GM21447 (cell line): ENCODE measurements around the gene KIDINS220.

Experiments used
- ATAC-seq: cut with Tn5 transposase; IDR thresholded peaks from one replicate; pipeline ENCODE4 v1.9.1; 2021; ENCODE audit not compliant: unreplicated experiment

The KIDINS220 gene

GRCh38 chr2:8699839-8700238, 137.6 kb downstream of the KIDINS220 start:
- no peak for ATAC-seq

DNA sequence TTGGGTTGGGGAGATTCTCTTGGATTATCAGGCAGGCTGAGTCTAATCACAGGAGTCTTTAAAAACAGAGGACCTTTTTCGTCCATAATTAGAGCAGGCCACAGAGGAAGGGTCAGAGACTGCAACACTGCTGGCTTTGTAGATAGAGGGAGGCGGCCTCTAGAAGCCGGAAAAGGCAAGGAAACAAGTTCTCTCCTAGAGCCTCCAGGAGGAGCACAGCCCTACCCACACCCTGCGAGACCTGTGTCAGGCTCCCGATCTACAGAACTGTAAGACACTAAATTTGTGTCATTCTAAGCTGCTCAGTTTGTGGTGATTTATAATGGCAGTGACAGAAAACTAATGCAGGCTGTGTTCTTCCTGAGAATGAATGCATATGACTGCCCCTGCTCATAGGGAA, 140.2 kb downstream of the KIDINS220 start:
- no peak for ATAC-seq

DNA sequence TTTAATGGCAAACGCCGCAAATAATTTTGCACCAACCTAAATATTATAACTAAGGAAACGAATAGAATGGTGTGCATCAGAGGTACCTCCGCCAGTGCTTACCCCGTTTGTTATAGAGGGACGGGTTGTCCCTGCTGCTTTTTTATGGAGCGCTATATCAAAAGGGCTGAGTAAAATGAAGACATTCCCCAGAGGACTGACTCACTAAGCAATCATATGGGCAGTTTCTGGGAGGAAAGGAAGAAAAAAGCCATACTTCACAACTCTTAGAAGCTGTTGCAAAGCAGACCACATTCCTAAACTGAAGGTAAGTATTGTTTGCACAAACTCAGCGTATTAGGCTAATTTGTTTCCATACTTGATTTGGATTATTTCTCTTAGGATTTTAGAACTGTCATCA, 142.7 kb downstream of the KIDINS220 start:
- ATAC-seq: no peak

DNA sequence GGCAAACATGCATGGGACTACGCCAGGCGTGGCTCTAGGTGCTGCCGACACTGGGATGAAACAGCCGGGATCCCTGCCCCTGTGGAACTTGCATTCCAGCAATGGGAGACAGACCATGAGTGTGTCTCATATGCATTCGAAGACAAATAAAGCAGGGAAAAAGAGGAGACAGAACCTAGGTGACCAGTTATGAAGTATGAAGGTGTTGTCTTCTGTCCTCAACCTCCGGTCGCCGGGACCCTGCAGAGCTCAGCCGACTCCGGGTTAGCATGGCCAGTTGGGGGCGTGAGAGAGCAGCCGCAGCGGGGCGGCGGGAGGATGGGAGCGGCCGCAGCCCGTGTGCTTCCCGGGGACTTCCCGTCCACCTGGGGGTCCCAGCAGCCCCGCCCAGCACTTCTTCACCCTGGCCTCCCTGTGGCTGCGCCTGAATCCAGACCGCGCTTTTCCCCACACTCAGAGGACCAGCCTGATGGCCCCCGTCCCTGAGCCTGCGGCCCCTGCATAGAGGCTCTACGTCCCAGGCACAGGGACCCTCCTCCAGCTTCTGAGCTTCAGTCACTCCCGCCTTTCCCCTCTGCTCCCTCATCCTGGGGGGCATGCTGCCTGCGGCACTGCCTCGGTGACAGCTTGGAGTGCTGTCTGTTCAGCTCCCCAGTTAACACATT, 144.1 kb downstream of the KIDINS220 start:
- ATAC-seq: no peak

DNA sequence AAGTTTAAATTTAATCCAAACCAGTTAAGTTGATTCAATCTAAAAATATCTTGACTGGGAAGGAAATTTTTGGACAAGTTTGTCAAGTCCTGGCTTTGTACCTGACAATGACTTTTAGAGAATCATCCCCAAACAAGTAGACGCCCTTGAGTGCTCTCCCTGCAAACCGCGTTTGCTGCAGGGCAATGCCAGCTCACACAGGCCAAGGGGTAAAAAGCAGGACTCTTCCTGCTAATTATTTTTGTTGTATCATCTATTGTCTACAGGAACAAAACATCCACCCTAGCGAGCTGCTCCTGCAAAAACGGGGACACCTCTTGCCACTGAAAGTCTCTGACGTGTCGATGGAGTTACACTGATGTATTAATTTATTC, 144.6 kb downstream of the KIDINS220 start:
- ATAC-seq: no peak

DNA sequence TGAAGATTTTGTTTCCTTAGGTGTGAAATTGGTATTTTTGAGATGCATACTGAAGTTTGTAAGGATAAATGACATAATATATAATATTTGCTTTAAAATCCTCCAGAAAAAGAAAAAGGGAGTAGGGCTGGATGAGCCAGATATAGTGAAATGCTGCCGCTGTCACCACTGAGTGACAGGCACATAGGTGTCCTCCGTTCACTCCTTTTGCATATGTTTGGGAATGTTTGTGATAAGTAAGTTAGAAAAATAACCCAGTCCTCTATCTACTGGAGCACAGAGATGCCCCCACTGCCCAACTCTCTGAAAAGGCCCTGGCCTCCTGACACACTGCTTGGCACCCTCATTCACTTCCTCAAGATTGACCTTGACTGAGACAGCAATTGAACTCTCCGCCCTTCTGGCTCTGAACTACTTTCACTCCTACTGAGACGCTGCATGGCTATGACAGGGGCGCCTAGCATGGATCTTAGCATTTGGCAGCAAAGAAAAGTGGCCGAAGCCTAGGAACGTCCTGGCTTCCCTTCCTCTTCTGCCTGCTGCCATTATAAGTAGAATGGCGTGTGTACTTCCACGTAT, 145.5 kb downstream of the KIDINS220 start:
- no peak for ATAC-seq

DNA sequence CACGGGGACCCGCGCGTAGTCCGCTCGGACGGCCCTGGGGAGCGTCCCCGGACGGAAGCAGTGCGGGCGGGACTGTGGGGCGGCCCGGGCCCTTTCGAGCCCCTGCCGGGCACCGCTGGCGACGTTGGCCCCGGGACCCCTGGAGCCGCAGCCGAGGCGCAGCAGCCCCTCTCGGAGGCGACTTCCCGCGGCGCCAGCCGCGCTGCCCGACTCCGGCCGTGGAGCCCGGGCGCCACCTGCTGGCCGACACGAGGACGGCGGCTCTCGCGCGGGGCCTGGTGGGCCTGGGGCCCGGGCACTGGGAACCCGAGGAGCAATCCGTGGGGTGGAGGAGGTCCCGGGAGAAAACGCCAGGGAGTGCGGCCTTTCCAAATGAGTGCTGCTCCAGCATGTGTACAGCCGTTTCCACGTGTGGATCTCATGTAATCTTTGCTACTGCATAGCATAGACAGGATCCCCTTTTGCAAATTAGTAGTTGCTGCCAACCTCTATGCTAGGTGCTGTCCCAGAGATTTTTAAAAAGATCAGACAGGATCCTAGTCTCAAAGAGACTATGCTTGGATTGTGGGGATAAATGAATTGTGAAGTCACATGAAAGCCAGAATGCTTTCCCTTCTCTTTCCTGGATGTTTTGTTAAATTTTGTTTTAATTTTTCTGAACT, 151.6 kb downstream of the KIDINS220 start:
- ATAC-seq: no peak

DNA sequence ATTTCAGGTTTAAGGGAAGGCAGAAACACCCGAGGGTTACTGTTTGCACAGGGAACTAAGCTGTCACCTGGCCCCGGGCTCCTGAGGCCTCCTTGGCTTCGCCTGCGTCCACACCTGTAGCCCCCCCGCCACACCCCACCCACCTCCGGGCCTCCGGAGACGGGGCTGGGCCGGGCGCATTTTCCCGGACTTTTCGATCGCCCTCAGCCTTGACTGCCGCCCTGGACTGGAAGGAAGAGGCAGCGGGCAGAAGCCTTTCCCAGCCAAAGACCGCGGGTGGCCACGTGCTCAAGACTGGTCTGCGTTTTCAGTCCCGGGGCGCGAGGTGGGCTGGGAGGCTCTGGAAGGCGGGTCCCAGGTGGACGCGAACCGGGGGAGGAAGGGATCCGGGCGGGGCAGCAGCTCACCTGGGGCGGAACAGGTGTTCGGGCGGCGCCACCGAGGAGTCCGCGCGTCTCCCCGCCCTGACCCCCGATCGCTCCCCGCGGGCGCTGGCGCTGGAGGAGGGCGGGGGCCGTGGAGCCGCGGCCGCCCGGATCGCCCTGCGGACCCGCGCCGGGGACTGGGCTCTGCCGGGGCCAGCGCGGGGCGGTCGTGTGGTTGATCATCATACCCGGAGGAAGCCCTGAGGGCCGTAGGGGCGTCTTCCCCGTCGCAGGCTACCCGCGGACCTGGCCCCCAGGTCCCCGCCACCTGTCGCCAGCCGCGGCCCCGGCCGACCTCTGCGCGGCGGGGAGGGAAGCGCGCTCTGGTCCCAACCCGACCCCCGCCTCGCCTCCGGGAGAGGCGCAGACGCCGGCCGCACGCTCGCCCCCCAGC, 152.3 kb downstream of the KIDINS220 start:
- no peak for ATAC-seq

DNA sequence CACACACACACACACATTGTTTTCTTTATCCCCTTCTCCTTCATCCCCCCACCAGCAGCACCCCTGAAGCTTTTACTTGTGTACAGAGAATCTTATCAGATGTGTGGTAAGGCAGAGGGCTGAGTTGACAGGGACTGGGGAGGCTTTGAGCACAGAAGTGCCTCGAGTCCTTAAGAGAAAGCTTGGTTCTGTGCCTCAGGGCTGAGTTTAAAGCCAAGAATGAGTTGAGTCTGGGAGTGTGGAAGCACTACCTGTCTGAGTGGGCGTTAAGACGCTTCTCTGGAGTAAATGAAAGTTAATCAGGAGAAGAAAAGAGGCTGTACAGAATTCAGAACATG, 152.9 kb downstream of the KIDINS220 start:
- no peak for ATAC-seq

DNA sequence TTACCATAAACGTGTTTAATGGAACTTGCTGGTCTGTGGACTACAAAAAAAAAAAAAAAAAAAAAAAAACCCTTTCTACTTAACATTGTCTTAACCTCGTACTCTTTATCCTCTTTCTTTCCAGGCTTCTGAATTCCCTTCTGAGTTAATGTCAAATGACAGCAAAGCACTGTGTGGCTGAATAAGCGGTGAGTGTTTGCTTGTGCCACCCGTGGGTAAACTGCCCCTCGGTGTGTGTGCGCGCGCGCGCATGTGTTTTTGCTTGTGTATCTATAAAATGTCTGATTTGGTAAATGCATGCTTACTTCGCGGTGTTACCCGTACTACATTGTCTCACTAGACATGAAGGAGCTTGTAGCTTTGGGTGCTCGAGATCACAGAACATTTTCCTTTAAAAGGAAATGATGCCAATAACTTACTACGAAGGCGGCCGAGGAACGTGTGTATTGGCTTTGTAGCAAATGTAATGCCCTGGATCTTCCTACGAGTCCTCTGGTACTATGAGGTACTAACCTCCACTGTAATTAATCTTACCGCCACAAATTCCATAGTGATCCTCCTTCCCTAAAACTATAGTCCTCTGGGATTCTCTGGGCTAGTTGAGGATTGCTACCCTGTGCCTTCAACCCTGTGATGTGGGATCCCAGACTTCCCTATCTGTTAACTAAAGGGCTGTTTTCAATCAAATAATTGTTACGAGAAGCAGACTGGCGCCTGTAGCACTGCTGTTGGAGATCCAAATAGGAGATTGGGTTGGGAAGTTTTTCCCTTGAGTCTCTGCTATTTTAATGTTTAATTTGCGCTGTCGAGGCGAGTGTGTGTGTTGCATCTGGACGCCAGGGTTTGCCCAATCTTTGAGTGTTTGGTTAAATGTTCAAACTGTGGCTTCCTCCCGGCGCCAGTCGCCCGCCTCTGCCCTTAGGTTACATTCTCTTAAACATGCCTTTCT, 154.4 kb downstream of the KIDINS220 start:
- no peak for ATAC-seq

DNA sequence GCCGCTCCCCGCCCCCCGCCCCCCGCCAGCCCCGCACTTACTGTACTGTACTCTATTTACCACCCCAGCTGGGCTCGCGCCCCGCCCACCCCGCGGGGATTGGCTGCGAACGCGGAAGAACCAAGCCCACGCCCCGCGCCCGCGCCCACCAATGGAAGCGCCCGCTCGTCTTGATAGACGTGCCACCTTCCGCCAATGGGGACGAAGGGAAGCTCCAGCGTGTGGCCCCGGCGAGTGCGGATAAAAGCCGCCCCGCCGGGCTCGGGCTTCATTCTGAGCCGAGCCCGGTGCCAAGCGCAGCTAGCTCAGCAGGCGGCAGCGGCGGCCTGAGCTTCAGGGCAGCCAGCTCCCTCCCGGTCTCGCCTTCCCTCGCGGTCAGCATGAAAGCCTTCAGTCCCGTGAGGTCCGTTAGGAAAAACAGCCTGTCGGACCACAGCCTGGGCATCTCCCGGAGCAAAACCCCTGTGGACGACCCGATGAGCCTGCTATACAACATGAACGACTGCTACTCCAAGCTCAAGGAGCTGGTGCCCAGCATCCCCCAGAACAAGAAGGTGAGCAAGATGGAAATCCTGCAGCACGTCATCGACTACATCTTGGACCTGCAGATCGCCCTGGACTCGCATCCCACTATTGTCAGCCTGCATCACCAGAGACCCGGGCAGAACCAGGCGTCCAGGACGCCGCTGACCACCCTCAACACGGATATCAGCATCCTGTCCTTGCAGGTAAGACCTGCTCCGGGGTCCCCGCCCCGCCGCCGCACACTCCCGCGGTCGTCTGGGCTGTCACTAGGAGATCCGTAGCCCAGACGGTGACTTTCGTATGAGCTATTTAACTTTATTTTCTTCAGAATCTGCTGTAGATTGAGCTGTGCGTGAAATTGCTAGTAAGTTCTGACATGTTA, 155.4 kb downstream of the KIDINS220 start, which contains the start of gene ID2:
Gene ID2, plus strand, starts transcription at position 271 of the 907 bp plus-strand sequence. Its CDS starts 110 bp downstream, at position 381.
- peak; percentile 62 for ATAC-seq

DNA sequence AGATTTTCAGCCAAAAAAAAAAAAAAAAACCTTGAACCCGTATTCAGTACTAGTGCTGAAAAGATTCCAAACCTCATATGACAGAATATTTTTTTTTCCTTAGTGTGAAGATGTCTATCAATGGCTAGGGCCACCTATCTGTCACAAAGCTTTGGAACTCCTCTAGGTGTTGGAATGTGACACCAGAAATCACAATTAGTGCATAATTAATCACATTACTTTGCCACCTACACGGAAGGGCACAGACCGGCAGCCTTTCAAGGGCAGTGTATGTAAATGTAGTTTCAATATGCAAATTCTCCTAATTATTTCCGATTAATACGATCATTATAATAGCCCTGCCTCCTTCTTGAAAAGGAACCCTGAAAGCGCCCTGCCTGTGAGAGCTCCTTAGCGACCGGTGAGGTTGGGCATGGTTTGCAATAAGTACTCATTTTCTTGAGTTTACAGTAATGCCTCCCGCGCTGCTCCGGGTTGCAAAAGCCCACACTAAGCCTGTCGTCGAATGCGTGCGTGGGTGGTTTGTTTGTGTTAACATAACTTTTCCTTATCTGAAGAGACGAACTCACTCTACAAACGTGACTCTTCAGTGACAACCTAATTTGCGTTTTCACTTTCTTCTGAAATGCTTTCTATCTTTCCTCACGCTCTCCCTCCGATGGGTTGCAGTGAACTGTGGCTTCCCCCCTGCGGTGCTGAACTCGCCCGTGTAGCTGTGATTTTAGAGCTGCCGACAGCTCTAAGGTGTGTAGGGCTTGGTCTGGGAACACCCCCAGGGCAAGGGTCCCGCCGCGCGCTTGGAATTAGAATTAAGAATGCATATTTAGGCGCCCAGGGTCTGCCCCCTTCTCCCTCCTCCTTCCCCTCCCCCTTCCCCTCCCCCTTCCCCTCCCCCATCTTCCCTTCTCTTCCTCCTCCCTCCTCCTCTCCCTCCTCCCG, 156.3 kb downstream of the KIDINS220 start:
- ATAC-seq: no peak

DNA sequence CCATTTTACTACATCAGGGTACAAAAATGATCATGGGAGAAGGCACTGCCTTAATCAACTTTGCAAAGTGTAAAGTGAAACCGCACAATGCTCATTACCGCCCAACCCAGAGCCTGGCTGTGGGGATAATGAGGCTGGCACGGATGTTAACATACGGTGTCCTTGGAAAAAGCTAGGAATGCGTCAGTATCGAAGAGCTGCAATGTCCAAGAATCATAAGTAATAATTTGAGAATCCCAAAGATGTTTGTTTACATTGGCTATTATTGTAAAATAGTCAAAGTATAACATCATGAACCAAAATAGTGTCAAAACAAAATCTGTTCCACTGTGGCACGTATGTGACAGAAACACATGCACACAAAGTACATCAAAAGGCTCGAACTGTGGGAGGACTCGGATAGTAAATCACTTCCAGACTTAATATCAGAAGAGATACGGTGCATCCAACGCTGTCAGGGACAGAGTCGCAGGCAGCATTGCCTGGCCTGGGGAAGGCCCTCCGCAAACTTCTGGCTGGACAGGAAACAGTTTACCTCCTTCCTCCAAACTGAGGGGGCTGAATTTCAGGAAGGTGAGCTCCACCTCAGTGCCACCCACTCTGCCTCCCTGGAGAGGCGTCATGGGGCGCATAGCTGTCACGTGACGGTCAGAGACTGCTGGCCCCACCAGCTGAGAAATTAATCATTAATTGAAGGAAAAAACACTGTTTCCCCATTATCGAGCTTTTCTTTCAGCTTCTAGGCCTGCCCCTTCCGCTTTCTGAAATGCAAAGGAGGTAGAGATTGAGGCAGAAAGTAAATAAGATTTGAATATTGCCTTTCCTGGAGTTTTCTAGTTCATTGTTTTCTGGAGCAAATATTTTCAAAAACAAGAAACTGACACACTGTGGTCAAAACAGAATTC, 157.3 kb downstream of the KIDINS220 start:
- no peak for ATAC-seq

DNA sequence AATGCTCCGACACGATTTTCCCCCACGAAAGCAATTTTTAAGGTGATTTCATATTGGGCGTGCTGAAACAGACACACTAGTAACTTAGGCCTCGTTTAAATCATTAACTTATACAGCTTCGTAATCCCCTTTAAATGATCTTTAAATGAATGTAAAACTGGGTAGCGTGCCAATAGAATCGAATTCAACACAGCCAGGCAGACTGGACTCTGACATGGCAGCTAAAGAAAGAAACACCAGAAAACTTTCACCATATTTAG, 157.9 kb downstream of the KIDINS220 start:
- ATAC-seq: no peak
